Neural cell (in vitro differentiated cells): ENCODE measurements around the gene P2RY11. TPM values are rescaled to one million over a fixed set of nuclear protein-coding genes. Genes with fewer than 3 reads are reported as not detected.

Experiments
- H2AFZ ChIP-seq: fragments of 200-600, 300-800 bp; sonication (generic), shearing (Covaris generic); 2 replicates; pipeline ENCODE4 v1.6.0; 2014; ENCODE audit warnings: low read depth, mild to moderate bottlenecking, antibody characterized with exemption, low read length, moderate library complexity
- H3F3A ChIP-seq: fragments of 200-600 bp; shearing (Covaris generic); 2 replicates; pipeline ENCODE4 v1.6.1; 2016; ENCODE audit warnings: mild to moderate bottlenecking, moderate library complexity, mixed read lengths, antibody characterized with exemption, low read length; ENCODE audit not compliant: insufficient read depth, poor library complexity, severe bottlenecking
- H3K27ac ChIP-seq: fragments of 200-600, 300-800 bp; sonication (generic), shearing (Covaris generic); 2 replicates; pipeline ENCODE4 v1.5.1; 2014; ENCODE audit warnings: mild to moderate bottlenecking, low read length, moderate library complexity
- H3K27me3 ChIP-seq: fragments of 300-800, 200-600 bp; sonication (generic), shearing (Covaris generic); 2 replicates; pipeline ENCODE4 v1.6.0; 2014; ENCODE audit warnings: mild to moderate bottlenecking, low read depth, low read length, moderate library complexity; ENCODE audit not compliant: insufficient read depth
- H3K36me3 ChIP-seq: fragments of 300-800, 200-600 bp; sonication (generic), shearing (Covaris generic); 2 replicates; pipeline ENCODE4 v1.5.1; 2014; ENCODE audit warnings: mild to moderate bottlenecking, antibody characterized with exemption, low read length, moderate library complexity; ENCODE audit not compliant: insufficient read depth
- H3K4me2 ChIP-seq: fragments of 300-800, 200-600 bp; sonication (generic), shearing (Covaris generic); 2 replicates; pipeline ENCODE4 v1.6.0; 2014; ENCODE audit warnings: mild to moderate bottlenecking, low read length
- H3K4me3 ChIP-seq: fragments of 300-800, 200-600 bp; sonication (generic), shearing (Covaris generic); 2 replicates; pipeline ENCODE4 v1.5.1; 2014; ENCODE audit warnings: mild to moderate bottlenecking, low read length, moderate library complexity
- H3K79me2 ChIP-seq: fragments of 200-600 bp; shearing (Covaris generic); replicated peaks from 2 replicates; pipeline ENCODE4 v1.6.0; 2014; ENCODE audit warnings: mild to moderate bottlenecking, low read length, moderate library complexity; ENCODE audit not compliant: insufficient read depth
- H3K9ac ChIP-seq: fragments of 300-800, 200-600 bp; sonication (generic), shearing (Covaris generic); 2 replicates; pipeline ENCODE4 v1.6.1; 2016; ENCODE audit warnings: mild to moderate bottlenecking, low read length, mixed read lengths
- H3K9me2 ChIP-seq: fragments of 200-600 bp; shearing (Covaris generic); 2 replicates; pipeline ENCODE4 v1.6.1; 2016; ENCODE audit warnings: mild to moderate bottlenecking, low read length, mixed read lengths; ENCODE audit not compliant: insufficient read depth
- H3K9me3 ChIP-seq: fragments of 200-600, 300-800 bp; sonication (generic), shearing (Covaris generic); 2 replicates; pipeline ENCODE4 v1.6.1; 2016; ENCODE audit warnings: mild to moderate bottlenecking, mixed run types, low read length, moderate library complexity, mixed read lengths
- H4K20me1 ChIP-seq: fragments of 200-600 bp; shearing (Covaris generic); 2 replicates; pipeline ENCODE4 v1.6.1; 2016; ENCODE audit warnings: mild to moderate bottlenecking, mixed run types; ENCODE audit not compliant: insufficient read depth
- EP300 ChIP-seq: fragments of 450-650 bp; conservative IDR thresholded peaks from 2 replicates; pipeline ENCODE4 v1.6.1; 2014; ENCODE audit warnings: antibody characterized with exemption, mild to moderate bottlenecking, moderate library complexity; ENCODE audit not compliant: poor library complexity, severe bottlenecking
- EZH2 ChIP-seq: fragments of 200-600, 300-800 bp; shearing (Covaris generic), sonication (generic); IDR thresholded peaks from 2 replicates; pipeline ENCODE4 v1.6.1; 2014; ENCODE audit warnings: antibody characterized with exemption, low read length, borderline replicate concordance, mild to moderate bottlenecking; ENCODE audit not compliant: insufficient read depth, poor library complexity, severe bottlenecking
- POLR2AphosphoS5 ChIP-seq: IDR thresholded peaks from 2 replicates; pipeline ENCODE4 v1.6.1; 2012
- RAD21 ChIP-seq: fragments of 450-650 bp; conservative IDR thresholded peaks from 2 replicates; pipeline ENCODE4 v1.6.1; 2014; ENCODE audit warnings: antibody characterized with exemption, mild to moderate bottlenecking, moderate library complexity
- SMC3 ChIP-seq: fragments of 450-650 bp; conservative IDR thresholded peaks from 2 replicates; pipeline ENCODE4 v1.6.1; 2014; ENCODE audit warnings: antibody characterized with exemption, mild to moderate bottlenecking, moderate library complexity; ENCODE audit not compliant: poor library complexity
- polyA minus RNA-seq: library from RNA; depleted of rRNA, polyadenylated mRNA; stranded (reverse); fragments of >200 nt; gene quantifications from 2 replicates; pipeline ENCODE4 v1.2.3, GENCODE V29; 2014
- polyA plus RNA-seq: library from polyadenylated mRNA; depleted of rRNA; stranded (reverse); fragments of >200 nt; gene quantifications from 2 replicates; pipeline ENCODE4 v1.2.3, GENCODE V29; 2014
- TF ChIP-seq, protein P1 (sequence below): IDR thresholded peaks from 2 replicates; pipeline ENCODE4 v1.6.1; 2012; ENCODE audit warnings: borderline replicate concordance
- TF ChIP-seq, protein P2 (sequence below): fragments of 450-650 bp; IDR thresholded peaks from 2 replicates; pipeline ENCODE4 v1.5.1; 2014; ENCODE audit warnings: antibody characterized with exemption, mild to moderate bottlenecking, moderate library complexity; ENCODE audit not compliant: poor library complexity, severe bottlenecking

P2RY11 gene, protein sequence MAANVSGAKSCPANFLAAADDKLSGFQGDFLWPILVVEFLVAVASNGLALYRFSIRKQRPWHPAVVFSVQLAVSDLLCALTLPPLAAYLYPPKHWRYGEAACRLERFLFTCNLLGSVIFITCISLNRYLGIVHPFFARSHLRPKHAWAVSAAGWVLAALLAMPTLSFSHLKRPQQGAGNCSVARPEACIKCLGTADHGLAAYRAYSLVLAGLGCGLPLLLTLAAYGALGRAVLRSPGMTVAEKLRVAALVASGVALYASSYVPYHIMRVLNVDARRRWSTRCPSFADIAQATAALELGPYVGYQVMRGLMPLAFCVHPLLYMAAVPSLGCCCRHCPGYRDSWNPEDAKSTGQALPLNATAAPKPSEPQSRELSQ
- polyA plus RNA-seq (5.4 and 7.6 TPM in 2 replicates), polyA minus RNA-seq (12.0 and 12.7 TPM in 2 replicates)

DNA sequence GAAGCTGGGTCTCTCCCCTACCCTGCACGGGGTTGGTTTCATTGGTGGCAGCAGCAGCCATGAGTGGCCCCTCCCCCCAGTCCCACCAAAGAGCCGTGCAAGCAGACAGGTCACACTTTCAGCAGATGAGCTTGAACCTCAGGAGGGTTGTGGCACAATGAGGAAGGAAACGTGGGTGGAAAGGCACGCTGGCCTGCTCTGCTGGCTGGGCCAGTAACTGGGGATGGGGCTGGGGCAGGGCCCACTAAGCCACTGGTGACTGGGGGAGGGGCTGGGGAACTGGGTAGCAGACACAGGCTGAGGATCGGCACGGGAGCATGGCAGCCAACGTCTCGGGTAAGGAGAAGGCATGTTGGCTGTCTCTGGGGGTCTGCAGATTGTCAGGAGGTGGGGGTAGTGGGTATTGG is at the start of gene P2RY11:
Gene P2RY11, plus strand, starts transcription at position 289 of the 407 bp plus-strand sequence. Its CDS starts 29 bp downstream, at position 318.
- H3K27ac ChIP-seq: no peak within 1 kb of the TSS
- H3F3A ChIP-seq: no peaks in the 10 kb centered on the region
- no peak within 1 kb of the TSS for H3K9ac ChIP-seq
- no peaks in the 10 kb centered on the region for H3K9me3 ChIP-seq
- H4K20me1 ChIP-seq: no peaks in the 10 kb centered on the region
- H3K4me3 ChIP-seq: no peak within 1 kb of the TSS
- no peak for TF ChIP-seq SMC3
- TF ChIP-seq, protein P1, sequence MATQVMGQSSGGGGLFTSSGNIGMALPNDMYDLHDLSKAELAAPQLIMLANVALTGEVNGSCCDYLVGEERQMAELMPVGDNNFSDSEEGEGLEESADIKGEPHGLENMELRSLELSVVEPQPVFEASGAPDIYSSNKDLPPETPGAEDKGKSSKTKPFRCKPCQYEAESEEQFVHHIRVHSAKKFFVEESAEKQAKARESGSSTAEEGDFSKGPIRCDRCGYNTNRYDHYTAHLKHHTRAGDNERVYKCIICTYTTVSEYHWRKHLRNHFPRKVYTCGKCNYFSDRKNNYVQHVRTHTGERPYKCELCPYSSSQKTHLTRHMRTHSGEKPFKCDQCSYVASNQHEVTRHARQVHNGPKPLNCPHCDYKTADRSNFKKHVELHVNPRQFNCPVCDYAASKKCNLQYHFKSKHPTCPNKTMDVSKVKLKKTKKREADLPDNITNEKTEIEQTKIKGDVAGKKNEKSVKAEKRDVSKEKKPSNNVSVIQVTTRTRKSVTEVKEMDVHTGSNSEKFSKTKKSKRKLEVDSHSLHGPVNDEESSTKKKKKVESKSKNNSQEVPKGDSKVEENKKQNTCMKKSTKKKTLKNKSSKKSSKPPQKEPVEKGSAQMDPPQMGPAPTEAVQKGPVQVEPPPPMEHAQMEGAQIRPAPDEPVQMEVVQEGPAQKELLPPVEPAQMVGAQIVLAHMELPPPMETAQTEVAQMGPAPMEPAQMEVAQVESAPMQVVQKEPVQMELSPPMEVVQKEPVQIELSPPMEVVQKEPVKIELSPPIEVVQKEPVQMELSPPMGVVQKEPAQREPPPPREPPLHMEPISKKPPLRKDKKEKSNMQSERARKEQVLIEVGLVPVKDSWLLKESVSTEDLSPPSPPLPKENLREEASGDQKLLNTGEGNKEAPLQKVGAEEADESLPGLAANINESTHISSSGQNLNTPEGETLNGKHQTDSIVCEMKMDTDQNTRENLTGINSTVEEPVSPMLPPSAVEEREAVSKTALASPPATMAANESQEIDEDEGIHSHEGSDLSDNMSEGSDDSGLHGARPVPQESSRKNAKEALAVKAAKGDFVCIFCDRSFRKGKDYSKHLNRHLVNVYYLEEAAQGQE: no peak
- H3K27me3 ChIP-seq: no peaks in the 10 kb centered on the region
- H3K4me2 ChIP-seq: no peak within 1 kb of the TSS
- H2AFZ ChIP-seq: no peak within 1 kb of the TSS
- peaks cover 12% of the 10 kb centered on the region for H3K79me2 ChIP-seq
- H3K9me2 ChIP-seq: no peaks in the 10 kb centered on the region
- no peaks in the 10 kb centered on the region for H3K36me3 ChIP-seq

DNA sequence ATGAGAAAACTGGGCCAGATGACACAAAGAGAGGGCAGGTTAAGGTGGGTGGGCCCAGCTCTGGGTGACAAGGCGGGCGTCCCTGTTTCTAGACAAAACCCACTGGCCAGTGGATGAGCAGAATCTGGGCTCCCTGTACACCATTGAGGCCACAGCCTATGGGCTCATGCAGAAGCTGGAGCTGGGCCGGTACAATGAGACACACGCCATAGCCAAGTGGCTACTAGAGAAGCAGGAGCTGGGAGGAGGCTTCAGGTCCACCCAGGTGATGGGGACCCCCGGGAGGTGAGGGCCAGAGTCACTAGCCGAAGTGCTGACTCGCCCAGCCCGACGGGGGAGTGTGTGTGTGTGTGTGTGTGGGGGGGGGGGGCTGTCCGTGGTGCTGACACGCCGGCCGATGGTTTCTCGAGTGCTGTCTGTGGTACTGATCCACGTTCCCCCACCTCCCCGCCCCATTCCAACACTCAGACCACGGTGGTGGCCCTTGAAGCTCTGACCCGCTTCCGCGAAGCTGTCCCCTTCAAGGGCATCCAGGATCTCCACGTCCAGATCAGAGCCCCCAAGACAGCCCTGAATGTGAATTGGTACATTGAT is 49.7 kb upstream of the P2RY11 start:
- H3K9me3 ChIP-seq: no peaks in the 10 kb centered on the region
- no peak overlapping the region for H3K27ac ChIP-seq
- H4K20me1 ChIP-seq: no peaks in the 10 kb centered on the region
- no peak overlapping the region for H3K4me3 ChIP-seq
- H3K27me3 ChIP-seq: no peaks in the 10 kb centered on the region
- no peak overlapping the region for H3K9ac ChIP-seq
- no peaks in the 10 kb centered on the region for H3K36me3 ChIP-seq
- TF ChIP-seq POLR2AphosphoS5 (no peak), EP300 (no peak)
- H3K4me2 ChIP-seq: no peak overlapping the region
- no peaks in the 10 kb centered on the region for H3K79me2 ChIP-seq
- no peak overlapping the region for H2AFZ ChIP-seq
- H3F3A ChIP-seq: no peaks in the 10 kb centered on the region
- H3K9me2 ChIP-seq: no peaks in the 10 kb centered on the region

DNA sequence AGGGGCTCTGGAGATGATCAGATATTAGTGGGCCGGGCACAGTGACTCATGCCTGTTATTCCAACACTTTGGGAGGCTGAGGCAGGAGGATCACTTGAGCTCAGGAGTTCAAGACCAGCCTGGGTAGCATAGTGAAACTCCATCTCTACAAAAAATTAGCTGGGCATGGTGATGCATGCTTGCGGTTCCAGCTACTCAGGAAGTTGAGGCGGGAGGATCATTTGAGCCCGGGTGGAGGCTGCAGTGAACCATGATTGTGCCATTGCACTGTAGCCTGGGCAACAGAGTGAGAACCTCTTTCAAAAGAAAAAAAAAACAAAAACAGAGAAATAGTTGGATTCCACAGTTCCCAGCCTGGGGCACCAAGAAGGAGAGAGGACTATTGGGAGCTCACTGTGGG is 43.3 kb upstream of the P2RY11 start:
- Histone ChIP-seq H3K9me3 (no peaks in the 10 kb centered on the region), H3K79me2 (no peaks in the 10 kb centered on the region), H4K20me1 (no peaks in the 10 kb centered on the region), H3F3A (no peaks in the 10 kb centered on the region), H3K9me2 (no peaks in the 10 kb centered on the region), H3K4me2 (no peak overlapping the region), H3K36me3 (no peaks in the 10 kb centered on the region), H3K27ac (no peak overlapping the region), H3K9ac (no peak overlapping the region), H3K4me3 (no peak overlapping the region), H2AFZ (no peak overlapping the region), H3K27me3 (no peaks in the 10 kb centered on the region)
- no peak for TF ChIP-seq POLR2AphosphoS5
- no peak for TF ChIP-seq EZH2
- no peak for TF ChIP-seq EP300
- TF ChIP-seq SMC3: no peak
- TF ChIP-seq, protein P2, sequence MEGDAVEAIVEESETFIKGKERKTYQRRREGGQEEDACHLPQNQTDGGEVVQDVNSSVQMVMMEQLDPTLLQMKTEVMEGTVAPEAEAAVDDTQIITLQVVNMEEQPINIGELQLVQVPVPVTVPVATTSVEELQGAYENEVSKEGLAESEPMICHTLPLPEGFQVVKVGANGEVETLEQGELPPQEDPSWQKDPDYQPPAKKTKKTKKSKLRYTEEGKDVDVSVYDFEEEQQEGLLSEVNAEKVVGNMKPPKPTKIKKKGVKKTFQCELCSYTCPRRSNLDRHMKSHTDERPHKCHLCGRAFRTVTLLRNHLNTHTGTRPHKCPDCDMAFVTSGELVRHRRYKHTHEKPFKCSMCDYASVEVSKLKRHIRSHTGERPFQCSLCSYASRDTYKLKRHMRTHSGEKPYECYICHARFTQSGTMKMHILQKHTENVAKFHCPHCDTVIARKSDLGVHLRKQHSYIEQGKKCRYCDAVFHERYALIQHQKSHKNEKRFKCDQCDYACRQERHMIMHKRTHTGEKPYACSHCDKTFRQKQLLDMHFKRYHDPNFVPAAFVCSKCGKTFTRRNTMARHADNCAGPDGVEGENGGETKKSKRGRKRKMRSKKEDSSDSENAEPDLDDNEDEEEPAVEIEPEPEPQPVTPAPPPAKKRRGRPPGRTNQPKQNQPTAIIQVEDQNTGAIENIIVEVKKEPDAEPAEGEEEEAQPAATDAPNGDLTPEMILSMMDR: no peak
- TF ChIP-seq RAD21: no peak
- TF ChIP-seq, protein P1: no peak
